GM13976 (cell line): ENCODE results near the gene RASSF3.
A peak's percentile ranks its signal among the peaks of the same experiment; 100 is the strongest.

ENCODE experiments used
- DNase-seq: peaks from one replicate; pipeline ENCODE4 v3.0.0; 2012; ENCODE audit warnings: low spot score
- CTCF ChIP-seq: IDR thresholded peaks from 2 replicates; pipeline ENCODE4 v1.5.1; 2012; ENCODE audit warnings: borderline replicate concordance, mild to moderate bottlenecking; ENCODE audit not compliant: insufficient read depth; ENCODE audit errors: extremely low read depth, missing control alignments, control extremely low read depth
- in situ Hi-C: fragments of 300-500 bp; cut with MboI; formaldehyde crosslinking; loops from one replicate; pipeline ENCODE4 v1.12.0; 2022; ENCODE audit warnings: low sequenced_read_pairs, mixed read lengths, inconsistent platforms; ENCODE audit not compliant: unreplicated experiment

Gene RASSF3

GRCh38 chr12:64610079-64610659 is at the start of gene RASSF3:
Gene RASSF3 (plus strand): TSS chr12:64610495. CDS start chr12:64610633, 138 bp downstream.
- in situ Hi-C loops: no loop called here
- peak; percentile 90 for DNase-seq
- no peak for TF ChIP-seq CTCF

GRCh38 chr12:64561302-64562136 is 48.8 kb upstream of the RASSF3 start:
- TF ChIP-seq CTCF: no peak
- in situ Hi-C loops: no loop called here
- no peak for DNase-seq

GRCh38 chr12:64566122-64566521 is 44.2 kb upstream of the RASSF3 start:
- in situ Hi-C loops: no loop called here
- TF ChIP-seq CTCF: no peak
- DNase-seq: no peak

- in situ Hi-C loops: no loop called here
- no peak for TF ChIP-seq CTCF
- no peak for DNase-seq
Observed at GRCh38 chr12:64566831-64567517, 43.3 kb upstream of the RASSF3 start.

- DNase-seq: no peak
- TF ChIP-seq CTCF: no peak
- in situ Hi-C loops: no loop called here
Observed at GRCh38 chr12:64567570-64567969, 42.7 kb upstream of the RASSF3 start.

GRCh38 chr12:64568298-64568697 is 42.0 kb upstream of the RASSF3 start:
- in situ Hi-C loops: no loop called here
- DNase-seq: no peak
- TF ChIP-seq CTCF: no peak
